ENCODE data around the gene GLIPR1L2.

The GLIPR1L2 gene

GRCh38 chr12:75476071-75476470, 85.2 kb downstream of the GLIPR1L2 start:
- no peak for TF ChIP-seq CTCF (IDR thresholded peaks at IDR 0.05)

- TF ChIP-seq CTCF (IDR thresholded peaks at IDR 0.05): no peak
Observed at GRCh38 chr12:75477137-75477536, 86.2 kb downstream of the GLIPR1L2 start.

- TF ChIP-seq CTCF (IDR thresholded peaks at IDR 0.05): no peak
Observed at GRCh38 chr12:75478116-75478794, 87.4 kb downstream of the GLIPR1L2 start.

GRCh38 chr12:75479963-75480461, 89.1 kb downstream of the GLIPR1L2 start:
- TF ChIP-seq CTCF (IDR thresholded peaks at IDR 0.05): no peak

GRCh38 chr12:75480469-75480949, 89.6 kb downstream of the GLIPR1L2 start, which contains the start of gene GLIPR1:
Gene GLIPR1 (plus strand): TSS chr12:75480755. CDS start chr12:75480881, 126 bp downstream.
- no peak for TF ChIP-seq CTCF (IDR thresholded peaks at IDR 0.05)

- no peak for TF ChIP-seq CTCF (IDR thresholded peaks at IDR 0.05)
Observed at GRCh38 chr12:75481013-75481705, 90.3 kb downstream of the GLIPR1L2 start.

GRCh38 chr12:75481774-75482173, 90.9 kb downstream of the GLIPR1L2 start:
- TF ChIP-seq CTCF (IDR thresholded peaks at IDR 0.05): no peak
